Transverse colon (tissue), 3 donors: Measurements from ENCODE around the gene CYSTM1.

Source experiments
- EP300 ChIP-seq: sonication (generic); formaldehyde crosslinking; IDR thresholded peaks from one replicate; pipeline ENCODE4 v1.6.1; 2017; ENCODE audit warnings: antibody characterized with exemption, low read depth
- TF ChIP-seq, protein P1 (sequence below), 5 experiments: fragments of 200-600 bp in 3 of 5; fragments of 450-650 bp in 2 of 5; sonication (generic) in 3 of 5; IDR thresholded peaks; 1 replicate in 2 of 5; 2 replicates in 3 of 5; pipeline ENCODE4 v1.5.1; 2016 to 2017; ENCODE audit warnings: antibody characterized with exemption in 5 of 5, inconsistent platforms in 3 of 5, mild to moderate bottlenecking in 2 of 5, moderate library complexity in 1 of 5

DNA sequence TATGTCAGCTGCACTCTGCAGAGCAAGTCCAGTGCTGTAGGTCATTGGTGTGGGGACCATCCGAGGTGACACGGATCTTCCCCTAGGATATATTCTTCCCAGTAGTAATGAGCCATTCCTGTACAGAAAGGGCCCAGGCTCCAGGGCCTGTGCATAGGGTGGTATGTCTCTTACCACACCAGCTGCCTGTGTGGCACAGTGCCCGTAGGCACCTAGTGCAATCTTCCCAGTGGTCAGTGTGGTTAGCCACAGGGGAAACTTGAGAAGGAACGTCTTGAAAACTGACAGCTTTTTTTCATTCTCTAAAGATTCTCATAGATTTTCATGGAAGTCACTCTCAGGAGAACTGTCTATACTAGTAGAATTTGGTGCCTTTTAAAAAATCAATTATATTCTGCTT lies 39.8 kb downstream of the CYSTM1 start:
- no peak for TF ChIP-seq EP300
- TF ChIP-seq, protein P1, sequence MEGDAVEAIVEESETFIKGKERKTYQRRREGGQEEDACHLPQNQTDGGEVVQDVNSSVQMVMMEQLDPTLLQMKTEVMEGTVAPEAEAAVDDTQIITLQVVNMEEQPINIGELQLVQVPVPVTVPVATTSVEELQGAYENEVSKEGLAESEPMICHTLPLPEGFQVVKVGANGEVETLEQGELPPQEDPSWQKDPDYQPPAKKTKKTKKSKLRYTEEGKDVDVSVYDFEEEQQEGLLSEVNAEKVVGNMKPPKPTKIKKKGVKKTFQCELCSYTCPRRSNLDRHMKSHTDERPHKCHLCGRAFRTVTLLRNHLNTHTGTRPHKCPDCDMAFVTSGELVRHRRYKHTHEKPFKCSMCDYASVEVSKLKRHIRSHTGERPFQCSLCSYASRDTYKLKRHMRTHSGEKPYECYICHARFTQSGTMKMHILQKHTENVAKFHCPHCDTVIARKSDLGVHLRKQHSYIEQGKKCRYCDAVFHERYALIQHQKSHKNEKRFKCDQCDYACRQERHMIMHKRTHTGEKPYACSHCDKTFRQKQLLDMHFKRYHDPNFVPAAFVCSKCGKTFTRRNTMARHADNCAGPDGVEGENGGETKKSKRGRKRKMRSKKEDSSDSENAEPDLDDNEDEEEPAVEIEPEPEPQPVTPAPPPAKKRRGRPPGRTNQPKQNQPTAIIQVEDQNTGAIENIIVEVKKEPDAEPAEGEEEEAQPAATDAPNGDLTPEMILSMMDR (IDR thresholded peaks at IDR 0.05) = no peak
